GM21447 (cell line): ENCODE data around the gene EBF3.

Source experiments
- ATAC-seq: cut with Tn5 transposase; IDR thresholded peaks from one replicate; pipeline ENCODE4 v1.9.1; 2021; ENCODE audit not compliant: unreplicated experiment

EBF3 gene

DNA sequence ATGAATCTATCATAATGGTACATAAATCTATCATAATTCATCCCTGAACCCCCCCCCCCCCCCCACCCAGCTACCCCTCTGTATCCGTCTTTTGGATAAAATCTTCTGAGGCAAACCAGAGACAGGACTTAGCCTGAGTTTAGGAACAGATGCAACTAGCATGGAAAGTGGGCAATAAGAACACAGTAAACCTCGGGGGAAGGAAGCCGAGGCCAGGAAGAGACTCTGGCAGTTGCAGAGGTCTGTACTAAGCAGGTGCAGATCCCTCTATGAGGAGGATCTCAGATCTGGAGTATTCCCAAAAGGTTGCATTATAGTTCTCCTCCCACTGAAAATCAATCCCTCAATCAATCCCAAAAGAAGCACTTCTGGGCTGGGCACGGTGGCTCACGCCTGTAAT lies 87.2 kb downstream of the EBF3 start:
- ATAC-seq = no peak

DNA sequence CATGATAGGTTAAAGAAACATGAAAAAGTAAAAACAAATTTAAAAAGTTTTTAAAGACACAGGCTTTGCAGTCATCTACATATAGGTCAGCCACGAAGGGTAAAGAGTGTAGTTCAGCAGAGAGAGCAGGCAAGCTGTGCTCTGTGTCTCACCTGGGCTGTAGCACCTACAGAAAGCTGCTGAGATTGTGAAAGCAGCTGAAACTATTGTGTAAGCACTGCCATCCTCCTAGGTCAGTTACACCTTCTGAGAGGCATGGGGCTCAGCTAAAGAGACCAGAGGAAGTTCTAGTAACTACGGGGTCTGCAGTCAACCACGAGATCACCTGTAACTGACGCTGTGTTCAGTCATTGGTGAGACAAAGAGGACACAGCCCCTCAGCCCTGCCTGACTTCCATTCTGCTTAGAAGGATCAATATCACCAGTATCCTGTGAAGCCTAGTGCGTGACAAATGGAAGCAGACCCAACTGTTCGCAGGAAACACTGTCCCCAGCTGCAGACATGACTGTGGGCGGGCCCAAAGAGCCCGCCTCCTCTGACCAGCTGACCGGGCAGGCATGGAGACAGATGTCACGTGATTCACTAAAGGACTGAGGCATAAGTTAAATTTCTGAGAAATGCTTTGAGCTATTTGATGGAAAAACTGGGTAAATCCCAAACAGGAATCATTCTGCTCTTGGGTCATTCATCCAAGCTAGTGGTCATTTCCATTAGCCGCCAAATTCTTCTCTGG lies 87.9 kb downstream of the EBF3 start:
- no peak for ATAC-seq

DNA sequence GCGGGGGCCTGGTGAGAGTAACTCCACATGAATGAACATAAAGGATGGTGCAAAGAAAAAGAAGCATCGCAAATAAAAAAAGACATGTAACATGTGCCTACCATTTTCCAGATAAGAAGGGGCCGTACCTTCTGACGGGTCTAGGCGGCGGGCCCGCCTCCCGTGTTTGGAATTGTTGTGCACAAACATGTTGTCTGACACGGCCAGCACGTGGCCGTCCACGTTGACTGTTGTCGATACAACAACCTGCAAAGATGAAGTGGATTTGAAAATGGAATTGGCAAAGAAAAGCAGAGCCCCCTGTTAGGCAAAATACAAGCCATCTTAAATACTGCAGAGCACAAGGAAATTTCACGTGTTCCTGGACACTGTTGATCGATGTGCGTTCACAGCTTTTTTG lies 90.7 kb downstream of the EBF3 start:
- ATAC-seq = no peak

DNA sequence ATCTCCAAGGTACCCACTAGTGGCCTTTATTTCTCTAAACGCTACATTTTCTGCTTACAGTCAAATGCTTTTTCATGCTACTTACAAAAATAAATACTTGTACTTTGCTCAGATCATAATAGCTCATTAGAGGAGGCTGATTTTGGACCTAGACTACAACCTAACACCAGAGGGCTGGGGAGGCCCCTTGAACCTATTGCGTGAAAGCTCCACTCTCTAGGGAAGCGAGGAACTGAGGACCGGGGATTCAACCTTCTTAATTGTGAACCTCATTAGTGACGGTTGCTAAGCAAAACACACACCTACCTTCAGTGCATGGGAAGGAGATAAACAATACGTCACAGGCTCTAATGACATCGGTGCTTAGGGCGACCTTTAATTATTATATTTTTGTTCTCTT lies 92.1 kb downstream of the EBF3 start:
- ATAC-seq = no peak

DNA sequence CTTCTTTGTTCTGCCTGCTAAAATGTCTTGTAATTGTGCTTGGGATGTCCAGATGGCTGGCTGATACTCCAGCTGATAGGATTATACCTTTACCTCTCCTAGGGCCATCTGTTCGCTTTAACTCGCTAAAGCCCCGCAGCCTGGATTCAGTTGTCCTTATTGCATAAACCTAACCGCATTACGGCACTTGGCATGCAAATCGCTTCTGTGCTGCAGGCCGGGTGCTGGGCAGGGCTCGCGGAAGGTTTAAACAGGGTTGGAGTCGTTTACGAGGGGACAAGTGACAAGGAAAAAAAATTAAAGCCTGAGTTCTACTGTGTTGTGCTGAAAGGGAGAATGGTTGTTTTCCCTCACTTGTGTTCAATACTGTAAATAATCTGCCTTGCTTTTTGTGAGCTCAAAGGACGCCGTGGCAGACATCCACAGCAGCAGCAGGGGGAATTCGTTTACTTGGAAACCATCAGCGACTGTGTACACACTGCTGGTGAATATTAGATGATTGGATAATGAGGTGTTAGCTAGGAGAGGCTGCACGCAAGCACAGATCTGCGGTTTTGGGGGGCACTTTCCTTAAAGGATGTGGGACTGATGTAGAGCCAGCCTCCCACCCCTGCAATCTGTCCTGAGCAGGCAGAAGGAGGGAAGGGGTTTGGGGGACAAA lies 93.0 kb downstream of the EBF3 start:
- no peak for ATAC-seq

DNA sequence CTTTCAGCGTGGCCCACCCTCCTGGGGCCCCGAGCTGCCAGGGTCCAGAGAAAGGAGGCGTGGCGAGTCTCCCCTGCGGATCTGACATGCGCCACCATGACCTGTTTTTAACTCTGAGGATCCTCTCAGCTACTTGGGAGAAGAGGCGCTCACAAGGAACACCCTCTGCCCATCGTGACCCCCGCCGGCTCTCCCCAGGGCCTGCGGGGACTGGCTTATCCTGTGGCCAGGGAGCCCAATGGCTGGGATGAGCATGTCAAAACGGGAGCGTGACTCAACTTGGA lies 93.7 kb downstream of the EBF3 start:
- no peak for ATAC-seq

DNA sequence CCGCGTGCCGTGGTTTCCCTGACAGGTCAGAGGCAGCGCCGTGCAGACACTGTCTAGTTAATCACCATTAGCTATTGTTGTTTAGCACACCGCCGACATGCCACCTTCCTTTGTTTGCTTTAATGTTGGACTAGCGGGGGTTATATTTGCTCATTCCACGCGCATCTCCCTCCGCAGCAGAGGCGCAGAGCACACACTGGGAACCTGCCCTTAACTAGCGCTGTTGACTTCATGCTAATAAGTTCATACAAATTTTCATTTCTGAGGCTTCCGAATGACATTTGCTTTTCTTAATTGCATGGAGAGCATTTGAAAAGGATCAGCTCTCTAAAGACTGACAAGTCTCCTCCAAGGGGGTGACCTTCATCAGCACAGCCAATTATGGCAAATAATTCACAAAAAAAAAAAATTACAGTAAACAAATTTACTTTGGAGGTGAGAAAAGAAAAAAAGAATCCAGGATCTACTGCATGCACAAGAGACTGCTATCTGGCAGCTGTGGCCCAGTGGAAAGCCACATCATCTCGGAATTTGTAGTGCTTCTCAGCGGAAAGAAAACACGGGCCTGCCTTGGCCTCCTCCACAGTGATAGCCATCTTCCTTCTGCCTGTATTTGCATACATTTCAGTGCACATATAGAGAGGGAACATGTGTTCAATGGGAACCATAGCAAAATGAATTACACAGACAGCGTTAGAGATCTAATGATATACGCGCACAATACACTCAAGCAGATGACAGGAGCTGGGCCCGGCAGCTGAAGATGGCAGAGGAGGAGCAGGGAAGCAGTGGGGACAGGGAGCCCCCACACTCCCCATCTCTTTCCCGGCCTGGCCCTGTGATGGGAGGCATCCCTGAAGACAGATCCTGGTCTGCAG lies 94.2 kb downstream of the EBF3 start:
- no peak for ATAC-seq

DNA sequence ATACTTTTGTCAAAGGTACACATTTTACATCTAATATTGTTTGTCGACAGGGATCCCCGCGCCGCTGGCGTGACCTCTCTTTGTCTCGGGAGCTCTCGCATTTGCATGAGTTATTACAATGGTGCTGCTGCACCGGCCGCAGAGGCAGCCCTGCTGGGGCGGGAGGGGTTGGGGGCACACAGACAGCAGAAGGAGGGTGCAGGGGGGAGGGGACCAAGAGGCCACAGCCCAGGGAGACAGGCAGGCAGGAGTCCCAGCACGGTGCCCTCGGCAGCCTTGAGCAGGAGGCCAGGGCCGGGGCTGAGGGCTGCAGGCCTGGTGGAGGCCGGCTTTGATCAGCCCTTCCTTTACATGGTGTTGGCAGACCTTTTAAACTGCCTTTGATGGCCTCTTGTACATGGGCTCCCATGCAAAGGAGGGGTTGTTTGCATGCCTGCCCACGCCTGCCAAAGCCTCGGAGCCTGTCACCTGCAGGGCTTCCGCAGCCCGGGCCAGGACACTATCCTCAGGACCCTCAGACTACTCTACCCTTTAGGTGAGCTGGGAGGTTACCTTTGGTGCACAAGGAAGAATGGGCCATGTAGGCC lies 95.5 kb downstream of the EBF3 start:
- no peak for ATAC-seq

DNA sequence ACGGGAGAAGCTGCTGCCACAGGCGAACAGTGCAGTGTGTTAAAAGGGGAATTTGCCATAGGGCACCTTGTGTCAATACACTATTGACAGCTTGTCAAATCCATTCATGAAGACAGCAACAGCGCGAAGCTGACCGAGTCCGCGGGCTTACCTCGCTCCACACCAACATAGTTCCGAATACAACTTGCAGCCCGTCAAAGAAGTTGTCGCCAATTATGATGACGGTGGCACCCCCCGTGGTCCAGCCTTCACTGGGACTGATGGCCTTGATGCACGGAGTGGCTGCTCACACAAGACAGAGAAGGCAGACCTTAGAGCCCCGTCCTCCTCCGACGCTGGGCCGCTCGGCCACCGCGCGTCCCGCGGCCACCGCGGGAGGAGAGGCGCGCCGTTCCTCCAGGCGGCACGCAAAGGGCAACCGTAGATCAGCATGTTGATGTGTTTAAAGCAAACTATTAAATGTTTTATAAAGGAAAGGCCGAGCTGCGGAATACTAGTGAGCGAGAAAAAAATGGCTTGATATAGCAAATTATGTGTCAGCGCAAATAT lies 96.4 kb downstream of the EBF3 start:
- ATAC-seq = no peak

DNA sequence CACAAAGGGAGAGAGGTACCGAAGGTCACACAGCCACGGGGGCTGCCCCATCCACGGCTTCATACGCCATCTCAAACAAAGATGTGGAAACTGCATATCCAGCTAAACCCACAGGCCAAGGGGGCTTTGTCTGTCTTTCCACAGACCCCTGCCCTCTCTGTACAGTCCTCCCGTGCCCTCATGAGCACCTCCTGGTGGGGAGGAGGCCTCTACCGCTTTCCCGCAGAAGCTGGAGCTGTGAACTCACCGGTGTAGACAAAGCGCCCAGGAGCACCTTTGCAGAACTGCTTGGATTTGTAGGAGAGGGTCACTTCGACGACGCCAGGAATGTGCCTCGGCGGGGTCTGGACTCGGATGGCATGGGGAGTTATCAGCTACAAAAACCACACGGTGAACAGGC lies 97.2 kb downstream of the EBF3 start:
- ATAC-seq = no peak

DNA sequence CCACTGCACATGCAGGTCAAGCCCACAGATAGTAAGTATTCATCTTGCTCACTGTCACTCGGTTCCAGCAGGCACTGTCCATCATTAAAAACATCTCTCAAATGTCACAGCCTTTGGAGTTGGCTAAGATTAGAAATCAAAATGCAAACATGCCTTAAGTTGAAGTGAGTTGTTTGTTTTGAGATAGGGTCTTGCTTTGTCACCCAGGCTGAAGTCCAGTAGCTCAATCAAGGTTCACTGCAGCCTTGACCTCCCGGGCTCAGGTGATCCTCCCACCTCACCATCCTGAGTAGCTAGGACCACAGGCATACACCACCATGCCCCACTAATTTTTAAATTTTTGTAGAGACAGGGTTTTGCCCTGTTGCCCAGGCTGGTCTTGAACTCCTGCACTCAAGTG lies 98.1 kb downstream of the EBF3 start:
- ATAC-seq = no peak

DNA sequence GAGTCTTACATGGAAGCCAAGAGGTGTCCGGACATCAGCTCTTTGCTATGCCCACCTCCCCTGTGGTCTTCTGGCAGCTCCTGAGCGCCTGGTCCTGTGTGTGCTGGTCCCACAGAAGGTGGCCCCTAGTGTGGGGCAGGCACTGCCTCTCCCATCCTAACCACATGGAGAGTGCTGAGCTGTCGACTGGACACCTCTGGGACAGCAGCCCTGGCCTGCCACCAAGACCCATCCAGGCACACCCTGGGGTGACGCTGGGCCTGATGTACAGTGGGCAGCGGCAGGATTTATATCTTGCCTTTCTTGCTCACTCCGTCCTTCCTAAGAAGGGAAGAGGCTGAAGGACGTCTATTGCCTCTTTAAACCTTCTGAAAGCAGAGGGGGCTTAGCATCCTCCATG lies 98.7 kb downstream of the EBF3 start:
- ATAC-seq = no peak

DNA sequence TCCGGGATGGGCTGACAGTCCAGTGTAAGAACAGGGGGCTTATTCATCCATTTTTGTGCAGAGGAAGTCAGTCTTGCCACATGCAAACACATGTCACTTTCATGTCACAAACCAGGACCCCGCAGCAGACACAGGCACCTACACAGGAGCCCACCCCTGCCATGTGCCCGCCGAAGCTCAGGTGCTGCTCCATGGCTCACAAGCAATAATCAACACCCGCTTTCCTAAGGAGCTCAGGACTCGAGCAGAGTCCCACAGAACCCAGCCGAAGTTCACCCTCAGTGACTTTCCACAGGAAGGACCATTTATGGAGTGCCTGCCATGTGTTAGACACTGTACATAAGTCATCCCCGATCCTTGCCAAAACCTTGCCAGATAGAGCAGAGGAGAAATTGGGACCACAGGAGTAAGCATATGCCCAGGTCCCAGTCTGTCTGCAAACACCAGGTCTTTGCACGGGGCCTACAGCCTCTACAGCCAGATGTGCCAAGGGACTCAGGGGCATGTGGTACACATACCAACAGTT lies 99.4 kb downstream of the EBF3 start:
- no peak for ATAC-seq

DNA sequence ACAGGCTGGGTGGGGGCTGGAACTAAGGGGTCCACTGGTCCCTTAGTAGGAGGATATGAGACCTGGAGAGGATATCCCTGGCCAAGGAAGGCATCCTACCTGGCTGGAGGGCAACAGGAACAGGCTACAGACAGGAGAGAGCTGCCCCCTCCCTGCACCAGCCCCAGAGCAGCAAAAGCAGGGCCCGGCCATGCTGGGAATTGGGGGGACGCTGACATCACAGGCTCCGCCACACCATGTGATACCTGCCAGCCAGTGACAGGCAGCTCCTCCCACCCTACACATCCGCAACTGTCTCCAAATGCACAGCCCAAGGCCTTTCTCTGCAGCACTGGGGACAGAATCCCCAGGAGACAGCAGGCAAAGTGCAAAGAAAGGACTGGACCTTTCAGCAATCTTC lies 100.0 kb downstream of the EBF3 start:
- ATAC-seq = no peak

DNA sequence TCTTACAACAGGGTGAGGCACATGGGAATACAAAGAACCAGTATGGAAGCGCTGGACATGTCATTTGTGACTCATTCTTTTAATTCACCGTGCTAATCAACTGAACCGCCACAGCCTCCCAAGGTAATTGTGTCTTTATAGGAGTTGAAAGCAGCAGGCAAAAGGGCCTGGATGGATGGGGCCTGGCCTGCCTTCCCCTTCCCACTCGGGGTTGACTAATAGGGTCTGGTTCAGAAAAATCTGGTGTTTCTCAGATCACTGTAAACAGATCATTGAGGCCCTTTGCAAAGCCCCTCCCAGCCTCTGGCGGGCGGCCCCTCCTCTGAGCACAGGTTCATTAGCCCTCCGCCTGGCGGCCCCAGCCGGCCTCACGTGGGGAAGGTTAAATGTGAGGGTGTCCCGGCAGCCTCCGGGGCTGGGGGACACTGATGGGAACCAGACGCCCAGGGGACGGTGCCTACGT lies 100.8 kb downstream of the EBF3 start:
- no peak for ATAC-seq

DNA sequence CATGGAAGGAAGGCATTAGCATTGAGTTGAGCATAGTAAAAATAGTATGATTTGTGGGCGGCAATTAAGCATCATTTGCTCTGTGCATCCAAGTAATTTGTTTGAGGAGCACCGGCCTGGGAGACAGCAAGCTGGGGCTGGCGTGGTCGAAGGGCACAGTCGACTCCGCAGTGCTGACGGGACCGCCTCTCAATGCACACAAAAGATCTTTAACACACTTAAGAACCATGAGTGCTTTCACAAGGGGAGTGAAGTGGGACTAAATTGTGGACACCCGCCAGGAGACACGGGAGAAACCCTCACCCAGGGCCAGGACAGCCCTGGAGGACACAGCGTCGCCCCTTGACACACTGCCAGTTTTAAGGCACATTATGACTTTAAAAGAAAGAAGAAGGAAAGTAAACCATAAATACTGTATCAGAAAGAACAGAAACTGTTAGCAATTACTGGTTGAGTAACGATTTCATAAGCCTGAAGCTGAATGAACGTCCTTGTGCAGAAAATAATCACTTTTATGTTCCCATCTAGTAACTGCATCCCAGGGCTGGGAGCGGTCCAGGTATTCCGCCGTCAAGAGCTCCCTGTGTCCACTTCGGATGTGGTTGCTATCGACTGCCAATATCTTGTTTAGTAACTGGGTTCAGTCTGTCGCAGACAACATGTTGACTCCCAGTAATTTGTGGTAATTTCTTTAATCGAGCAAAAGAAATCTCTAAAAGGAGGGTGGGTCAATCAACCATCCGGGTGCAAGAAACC lies 102.1 kb downstream of the EBF3 start:
- no peak for ATAC-seq

DNA sequence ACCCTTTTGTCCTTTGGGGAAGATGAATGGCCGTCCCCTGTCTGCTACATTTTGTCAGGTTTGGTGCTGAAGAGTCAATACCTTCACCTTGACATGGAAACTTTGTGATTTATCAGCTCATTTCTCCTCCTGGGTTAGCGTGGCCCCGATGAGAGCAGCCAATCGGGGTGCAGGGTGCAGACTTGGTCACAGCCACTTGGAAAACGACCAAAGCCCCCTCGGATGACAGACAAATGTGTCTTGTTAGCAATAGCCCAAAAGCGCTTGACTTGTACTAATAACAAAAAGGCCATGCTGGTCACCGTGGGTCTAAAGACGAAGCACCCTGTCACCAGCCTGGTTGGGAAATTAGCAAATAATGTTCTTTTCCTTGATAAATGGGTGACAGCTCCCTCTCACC lies 103.7 kb downstream of the EBF3 start:
- ATAC-seq = no peak

DNA sequence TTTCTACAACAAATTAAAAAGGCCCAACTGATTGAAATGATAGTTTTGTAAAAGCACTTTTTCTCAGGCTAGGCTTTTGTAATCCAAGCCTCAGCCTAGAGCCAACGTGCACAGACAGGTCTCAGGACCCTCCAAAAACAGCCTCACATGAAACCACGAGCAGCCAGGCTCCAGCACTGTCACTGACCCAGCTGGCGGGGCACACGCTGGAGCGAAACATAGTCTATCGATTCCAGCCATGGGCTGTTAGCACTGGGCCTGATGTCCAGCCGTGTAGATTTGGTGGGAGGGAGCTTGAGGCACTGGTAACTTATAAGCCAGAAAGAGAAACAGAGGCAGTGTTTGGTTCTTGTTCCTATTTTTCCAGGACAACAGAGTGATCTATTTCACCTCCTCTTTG lies 104.5 kb downstream of the EBF3 start:
- ATAC-seq = no peak

DNA sequence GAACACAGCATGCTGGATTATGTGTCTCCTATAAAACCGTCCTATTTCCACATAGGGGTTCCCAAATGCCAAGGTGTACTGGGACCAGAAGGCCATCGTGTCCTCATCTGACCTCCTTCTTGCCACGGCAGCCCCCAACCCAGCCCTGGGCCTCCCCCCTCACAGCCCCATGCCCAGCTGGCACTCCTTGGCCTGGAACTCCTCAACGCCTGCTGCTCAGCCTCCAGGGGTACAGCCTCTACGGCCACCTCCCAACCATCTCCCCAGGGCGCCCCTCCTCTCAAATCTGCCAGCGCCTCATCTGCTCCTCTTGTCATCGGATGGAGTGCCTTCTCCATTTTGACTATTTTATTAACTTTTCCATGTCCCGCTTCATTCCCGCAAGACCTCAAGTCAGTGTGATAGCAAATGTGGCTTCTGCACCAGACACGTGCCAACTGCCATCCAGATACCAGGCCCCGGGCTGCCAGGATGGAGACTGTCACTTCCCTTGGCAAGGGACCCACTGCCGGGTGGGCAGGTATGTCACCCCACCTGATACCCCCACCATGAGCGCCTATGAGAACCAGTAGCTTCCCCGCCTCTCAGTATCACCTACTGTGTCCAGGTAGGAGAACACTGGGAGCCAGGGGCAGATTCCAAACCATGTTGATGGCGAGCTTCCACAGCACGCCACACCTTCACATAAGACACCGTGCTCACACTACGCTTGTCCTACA lies 106.7 kb downstream of the EBF3 start:
- ATAC-seq = no peak
